ENCODE measurements around the gene OR52E8. TPM values are rescaled to one million over a fixed set of nuclear protein-coding genes. Genes with fewer than 3 reads are reported as not detected.
A peak's percentile ranks its signal among the peaks of the same experiment; 100 is the strongest.

The OR52E8 gene
- total RNA-seq, 2 experiments from 2014 or later = not detected

DNA sequence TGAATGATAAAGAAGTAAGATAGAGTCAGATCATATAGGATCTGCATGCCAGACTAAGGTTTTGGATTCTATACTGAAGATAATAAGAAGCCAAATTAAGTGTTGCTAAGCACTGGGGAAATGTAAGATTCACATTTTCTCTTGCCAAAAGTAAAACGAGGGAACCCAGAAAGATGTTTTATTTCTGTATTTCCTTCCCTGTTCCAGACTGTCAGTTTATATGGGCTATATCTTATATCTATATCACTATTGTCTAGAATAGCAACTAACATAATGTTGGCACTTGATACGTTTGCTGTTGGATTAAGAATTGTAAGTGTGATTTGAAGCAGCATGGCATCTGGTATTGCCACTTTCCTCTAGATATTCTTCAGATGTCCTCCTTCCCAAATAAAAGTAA is 24.0 kb downstream of the OR52E8 start:
- TF ChIP-seq, protein P1, sequence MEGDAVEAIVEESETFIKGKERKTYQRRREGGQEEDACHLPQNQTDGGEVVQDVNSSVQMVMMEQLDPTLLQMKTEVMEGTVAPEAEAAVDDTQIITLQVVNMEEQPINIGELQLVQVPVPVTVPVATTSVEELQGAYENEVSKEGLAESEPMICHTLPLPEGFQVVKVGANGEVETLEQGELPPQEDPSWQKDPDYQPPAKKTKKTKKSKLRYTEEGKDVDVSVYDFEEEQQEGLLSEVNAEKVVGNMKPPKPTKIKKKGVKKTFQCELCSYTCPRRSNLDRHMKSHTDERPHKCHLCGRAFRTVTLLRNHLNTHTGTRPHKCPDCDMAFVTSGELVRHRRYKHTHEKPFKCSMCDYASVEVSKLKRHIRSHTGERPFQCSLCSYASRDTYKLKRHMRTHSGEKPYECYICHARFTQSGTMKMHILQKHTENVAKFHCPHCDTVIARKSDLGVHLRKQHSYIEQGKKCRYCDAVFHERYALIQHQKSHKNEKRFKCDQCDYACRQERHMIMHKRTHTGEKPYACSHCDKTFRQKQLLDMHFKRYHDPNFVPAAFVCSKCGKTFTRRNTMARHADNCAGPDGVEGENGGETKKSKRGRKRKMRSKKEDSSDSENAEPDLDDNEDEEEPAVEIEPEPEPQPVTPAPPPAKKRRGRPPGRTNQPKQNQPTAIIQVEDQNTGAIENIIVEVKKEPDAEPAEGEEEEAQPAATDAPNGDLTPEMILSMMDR (conservative IDR thresholded peaks at IDR 0.05; ENCODE audit: low read length) = no peak
- TF ChIP-seq EZH2phosphoT487 (IDR thresholded peaks at IDR 0.05; ENCODE audit: borderline replicate concordance, low read depth, low read length) = no peak
- Histone ChIP-seq H4K20me1 (ENCODE audit: insufficient read depth, low read length) (no peaks in the 10 kb centered on the region), H3K36me3 (ENCODE audit: insufficient read depth, low read length) (no peaks in the 10 kb centered on the region), H3K27ac (ENCODE audit: low read depth, low read length, poor library complexity, severe bottlenecking) (no peak overlapping the region), H3K4me1 (ENCODE audit: insufficient read depth, low read length, poor library complexity, severe bottlenecking) (no peaks in the 10 kb centered on the region), H3K79me2 (ENCODE audit: insufficient read depth, low read depth, low read length) (no peaks in the 10 kb centered on the region), H3K9me3 (ENCODE audit: low read length) (no peaks in the 10 kb centered on the region), H2AFZ (ENCODE audit: low read length) (no peak overlapping the region), H3K9me2 (ENCODE audit: insufficient read depth, low read length) (no peaks in the 10 kb centered on the region), H3K4me2 (ENCODE audit: low read length) (no peak overlapping the region), H3K4me3 (ENCODE audit: low read depth, low read length, poor library complexity, severe bottlenecking) (no peak overlapping the region)
- intact Hi-C loops (cut with micrococcal nuclease; ENCODE audit: unreplicated experiment) = no loop called here
- ChIA-PET POLR2A (interaction anchor here (0.7 kb wide), 1 partner anchor 744 kb away, joined by 3 read pairs; no protein-coding TSS in a partner anchor), CTCF (ENCODE audit: unreplicated experiment) (no interaction called here)
- BruUV-seq (replicated peaks) = no TSS peak
- no peak for DNase-seq (ENCODE audit: low spot score)

DNA sequence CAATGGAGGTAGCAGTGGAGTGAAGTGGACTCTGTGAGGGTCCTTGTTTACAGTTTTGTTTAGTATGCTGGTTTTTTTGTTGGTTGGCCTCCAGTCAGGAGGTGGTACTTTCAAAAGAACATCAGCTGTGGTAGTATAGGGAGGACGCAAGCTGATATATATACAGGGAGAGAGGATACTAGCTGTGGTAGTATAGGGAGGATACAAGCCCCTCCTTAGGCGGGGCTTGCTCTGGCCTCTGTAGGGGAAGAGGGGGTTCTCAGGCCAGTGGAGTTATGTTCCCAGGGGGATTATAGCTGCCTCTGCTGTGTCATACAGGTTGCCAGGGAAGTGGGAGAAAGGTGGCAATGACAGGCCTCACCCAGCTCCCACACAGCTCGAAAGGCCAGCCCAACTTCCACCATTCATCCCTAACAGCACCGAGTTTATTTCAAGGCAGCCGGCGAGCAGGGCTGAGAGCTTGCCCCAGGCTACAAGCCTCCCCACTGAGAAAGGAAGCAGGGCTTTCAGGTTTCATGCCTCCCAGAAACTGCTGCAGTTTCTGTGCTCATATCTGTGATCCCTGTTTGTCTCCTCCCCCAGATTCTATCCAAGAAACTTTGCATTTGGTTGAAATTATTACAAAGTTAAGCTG is 26.2 kb downstream of the OR52E8 start:
- no peaks in the 10 kb centered on the region for H3K36me3 ChIP-seq (ENCODE audit: insufficient read depth, low read length)
- CTCF ChIA-PET (ENCODE audit: unreplicated experiment) = no interaction called here
- no peak overlapping the region for H2AFZ ChIP-seq (ENCODE audit: low read length)
- POLR2A ChIA-PET = no interaction called here
- H3K4me1 ChIP-seq (ENCODE audit: insufficient read depth, low read length, poor library complexity, severe bottlenecking) = no peaks in the 10 kb centered on the region
- intact Hi-C loops (cut with micrococcal nuclease; ENCODE audit: unreplicated experiment) = no loop called here
- H3K9me2 ChIP-seq (ENCODE audit: insufficient read depth, low read length) = no peaks in the 10 kb centered on the region
- no peaks in the 10 kb centered on the region for H3K9me3 ChIP-seq (ENCODE audit: low read length)
- H3K79me2 ChIP-seq (ENCODE audit: insufficient read depth, low read depth, low read length) = no peaks in the 10 kb centered on the region
- no peak for TF ChIP-seq EZH2phosphoT487 (IDR thresholded peaks at IDR 0.05; ENCODE audit: borderline replicate concordance, low read depth, low read length)
- H3K4me2 ChIP-seq (ENCODE audit: low read length) = no peak overlapping the region
- no peaks in the 10 kb centered on the region for H4K20me1 ChIP-seq (ENCODE audit: insufficient read depth, low read length)
- no peak overlapping the region for H3K27ac ChIP-seq (ENCODE audit: low read depth, low read length, poor library complexity, severe bottlenecking)
- no peak overlapping the region for H3K4me3 ChIP-seq (ENCODE audit: low read depth, low read length, poor library complexity, severe bottlenecking)
- no TSS peak for BruUV-seq (replicated peaks)
- DNase-seq (ENCODE audit: low spot score) = no peak

DNA sequence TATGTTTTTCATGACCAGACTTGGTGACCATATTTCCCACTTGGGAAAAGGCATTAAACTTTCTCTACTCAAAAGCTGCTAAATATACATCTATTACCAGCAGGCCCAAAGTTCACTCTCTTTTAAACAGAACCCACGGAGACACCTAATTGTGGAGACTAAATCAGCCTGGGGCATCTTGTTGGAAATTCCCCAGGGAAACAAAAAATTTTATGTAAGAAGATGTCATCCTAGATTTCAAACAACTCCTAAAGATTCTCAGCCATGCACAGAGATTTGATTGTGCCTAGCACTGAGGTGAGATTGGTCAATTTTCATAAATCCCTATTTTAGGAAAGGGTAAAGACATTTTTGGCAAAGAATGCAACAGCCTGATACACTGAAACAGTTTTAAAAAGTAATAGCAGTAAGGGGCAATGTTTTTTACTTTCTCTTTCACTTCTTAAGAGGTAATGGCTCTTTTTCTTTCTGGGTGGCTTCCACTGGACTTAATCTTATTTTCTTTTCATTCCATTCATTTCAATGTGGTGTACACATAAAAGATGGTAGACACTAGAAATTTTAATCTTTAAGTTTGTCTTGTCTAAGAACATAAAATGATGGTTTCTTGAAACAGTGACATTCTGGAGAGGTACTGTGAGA is 39.1 kb downstream of the OR52E8 start:
- Histone ChIP-seq H3K4me1 (ENCODE audit: insufficient read depth, low read length, poor library complexity, severe bottlenecking) (no peaks in the 10 kb centered on the region), H2AFZ (ENCODE audit: low read length) (no peak overlapping the region), H3K9me2 (ENCODE audit: insufficient read depth, low read length) (no peaks in the 10 kb centered on the region), H3K79me2 (ENCODE audit: insufficient read depth, low read depth, low read length) (no peaks in the 10 kb centered on the region), H3K27ac (ENCODE audit: low read depth, low read length, poor library complexity, severe bottlenecking) (no peak overlapping the region), H3K9me3 (ENCODE audit: low read length) (no peaks in the 10 kb centered on the region), H3K4me2 (ENCODE audit: low read length) (0 out of 2 replicates have a peak overlapping the region, but pooled peaks have one; percentile 4), H3K4me3 (ENCODE audit: low read depth, low read length, poor library complexity, severe bottlenecking) (no peak overlapping the region), H3K36me3 (ENCODE audit: insufficient read depth, low read length) (no peaks in the 10 kb centered on the region), H4K20me1 (ENCODE audit: insufficient read depth, low read length) (no peaks in the 10 kb centered on the region)
- BruUV-seq (replicated peaks) = no TSS peak
- intact Hi-C loops (cut with micrococcal nuclease; ENCODE audit: unreplicated experiment) = no loop called here
- DNase-seq (ENCODE audit: low spot score) = no peak
- no peak for TF ChIP-seq EZH2phosphoT487 (IDR thresholded peaks at IDR 0.05; ENCODE audit: borderline replicate concordance, low read depth, low read length)
- TF ChIP-seq, protein P1 (conservative IDR thresholded peaks at IDR 0.05; ENCODE audit: low read length) = no peak
- CTCF ChIA-PET (ENCODE audit: unreplicated experiment) = no interaction called here
- POLR2A ChIA-PET = no interaction called here

Data from OCI-LY7 (cell line).